Gastrocnemius medialis (tissue), 4 donors: ENCODE results near the gene MEX3A. TPM values are rescaled to one million over a fixed set of nuclear protein-coding genes. Genes with fewer than 3 reads are reported as not detected.
A peak's percentile ranks its signal among the peaks of the same experiment; 100 is the strongest.
"Not testable (repeated sequence)": the region's sequence is repeated elsewhere in the genome, so short reads cannot be mapped to it uniquely, and the experiment has no call there.

Experiments used
- ATAC-seq, 2 donors: fragments of 150-250 bp; one replicate each; pipeline ENCODE4 v1.9.1; 2016
- DNase-seq, 2 donors: peaks; one replicate each; pipeline ENCODE4 v3.0.0-alpha.2; 2019
- H3K27ac ChIP-seq, 4 donors: fragments of 200-600 bp; sonication (generic); 1 replicate in 1 of 4; 2 replicates in 3 of 4; pipeline ENCODE4 v1.5.1; 2016 to 2018; ENCODE audit warnings: mild to moderate bottlenecking in 2 of 4, moderate library complexity in 1 of 4
- H3K27me3 ChIP-seq, 3 donors: fragments of 200-600 bp; sonication (generic) in 2 of 3; 1 replicate in 1 of 3; 2 replicates in 2 of 3; pipeline versions ENCODE4 v1.5.1 to v1.6.0; 2016 to 2019; ENCODE audit warnings: mild to moderate bottlenecking in 1 of 3, moderate library complexity in 1 of 3
- H3K36me3 ChIP-seq, 2 donors: fragments of 200-600 bp; sonication (generic) in 1 of 2; one replicate each; pipeline ENCODE4 v1.5.1; 2017 to 2018
- H3K4me1 ChIP-seq, 2 donors: fragments of 200-600 bp; sonication (generic) in 1 of 2; one replicate each; pipeline ENCODE4 v1.5.1; 2016 to 2017; ENCODE audit warnings: mild to moderate bottlenecking in 2 of 2
- H3K4me3 ChIP-seq, 4 donors: fragments of 200-600 bp; sonication (generic) in 3 of 4; 1 replicate in 1 of 4; 2 replicates in 3 of 4; pipeline ENCODE4 v1.5.1; 2016 to 2019; ENCODE audit warnings: mild to moderate bottlenecking in 2 of 4
- H3K9me3 ChIP-seq, 3 donors: fragments of 200-600 bp; sonication (generic) in 2 of 3; 1 replicate in 1 of 3; 2 replicates in 2 of 3; pipeline ENCODE4 v1.5.1; 2016 to 2019
- CTCF ChIP-seq, 5 experiments: fragments of 450-650 bp in 3 of 5; fragments of 200-600 bp in 2 of 5; sonication (generic) in 2 of 5; IDR thresholded peaks in 4 of 5; conservative IDR thresholded peaks in 1 of 5; 1 replicate in 4 of 5; 2 replicates in 1 of 5; pipeline ENCODE4 v1.5.1; 2016 to 2019; ENCODE audit warnings: antibody characterized with exemption in 5 of 5, mild to moderate bottlenecking in 3 of 5, moderate library complexity in 3 of 5
- POLR2A ChIP-seq, 2 donors: fragments of 450-650 bp; IDR thresholded peaks; one replicate each; pipeline ENCODE4 v1.6.1; 2017; ENCODE audit warnings: antibody characterized with exemption in 2 of 2, mild to moderate bottlenecking in 2 of 2, moderate library complexity in 2 of 2
- in situ Hi-C, 4 donors: fragments of 200-750 bp; cut with MboI; loops; one replicate each; pipeline versions ENCODE4 v1.15.0 to v1.8.0; 2017; ENCODE audit warnings: low sequenced_read_pairs in 4 of 4
- intact Hi-C: fragments of 100-400 bp; cut with DNase I; formaldehyde crosslinking; loops from one replicate; pipeline ENCODE4 v1.15.1; 2023; ENCODE audit warnings: low total_unique reads
- total RNA-seq, 4 donors: library from RNA; depleted of rRNA; stranded (reverse); fragments of >200 nt; gene quantifications; one replicate each; pipeline versions ENCODE4 v1.1.0 to v1.2.3, GENCODE V29; 2016

Gene MEX3A
- total RNA-seq, 4 donors from 2014 or later, result not detected

GRCh38 chr1:156125544-156125943 lies 43.3 kb upstream of the MEX3A start:
- Histone ChIP-seq H3K4me3 (peak overlapping the region in 2 of 4 donors; percentile 14 to 43), H3K4me1 (peaks cover 97 to 98% of the 10 kb centered on the region in 2 donors), H3K27ac (peak overlapping the region; percentile 98 to 99 (median 98))
- H3K9me3 ChIP-seq, ATAC-seq, H3K36me3 ChIP-seq, DNase-seq, H3K27me3 ChIP-seq, in situ Hi-C loops: not testable (repeated sequence)
- intact Hi-C loops, result loop anchor here (10.0 kb wide), 3 partner anchors 539 to 1121 kb away; partner anchors contain the start of genes MRPL24 and ZBTB7B
- TF ChIP-seq POLR2A (IDR thresholded peaks at IDR 0.05), result peak in 1 of 2 donors; percentile 23

GRCh38 chr1:156124557-156125483 lies 42.6 kb upstream of the MEX3A start:
- intact Hi-C loops, result loop anchor here (5.0 to 10.0 kb wide), 4 partner anchors 382 to 1120 kb away; partner anchors contain the start of genes MRPL24 and ZBTB7B
- ATAC-seq (peak; percentile 10 to 12), DNase-seq (peak in 1 of 2 donors; percentile 78)
- TF ChIP-seq CTCF (IDR thresholded peaks at IDR 0.05 in 4 of 5, conservative IDR thresholded peaks at IDR 0.05 in 1 of 5), result no peak
- peak; percentile 48 to 53 for TF ChIP-seq POLR2A (IDR thresholded peaks at IDR 0.05)
- no peaks in the 10 kb centered on the region for H3K27me3 ChIP-seq
- peak overlapping the region; percentile 98 to 99 (median 98) for H3K27ac ChIP-seq
- in situ Hi-C loops, result loop anchor here in 1 of 4 donors (25.0 kb wide), 1 partner anchor 362 kb away; no protein-coding TSS in a partner anchor
- H3K4me3 ChIP-seq, result peak overlapping the region; percentile 28 to 59 (median 48)
- peaks cover 98 to 100% of the 10 kb centered on the region in 2 donors for H3K4me1 ChIP-seq
- no peaks in the 10 kb centered on the region for H3K36me3 ChIP-seq
- H3K9me3 ChIP-seq, result no peaks in the 10 kb centered on the region

- Histone ChIP-seq H3K36me3 (no peaks in the 10 kb centered on the region), H3K4me3 (peak overlapping the region; percentile 47 to 59 (median 48)), H3K4me1 (peaks cover 98 to 99% of the 10 kb centered on the region in 2 donors), H3K9me3 (no peaks in the 10 kb centered on the region), H3K27me3 (no peaks in the 10 kb centered on the region), H3K27ac (peak overlapping the region; percentile 98 to 99 (median 98))
- intact Hi-C loops (loop anchor here (2.0 to 10.0 kb wide), 5 partner anchors 17 to 1119 kb away; partner anchors contain the start of genes MRPL24 and ZBTB7B), in situ Hi-C loops (loop anchor here in 1 of 4 donors (25.0 kb wide), 1 partner anchor 364 kb away; no protein-coding TSS in a partner anchor)
- ATAC-seq (peak; percentile 64 to 73), DNase-seq (peak; percentile 91 to 98)
- TF ChIP-seq POLR2A (IDR thresholded peaks at IDR 0.05), result peak; percentile 86 to 88
- peak in 3 of 5 experiments; percentile 32 to 48 (median 47) for TF ChIP-seq CTCF (IDR thresholded peaks at IDR 0.05 in 4 of 5, conservative IDR thresholded peaks at IDR 0.05 in 1 of 5)
These were observed 41.3 kb upstream of the MEX3A start for GRCh38 chr1:156123356-156124196.

GRCh38 chr1:156122519-156123355 lies 40.5 kb upstream of the MEX3A start:
- Histone ChIP-seq H3K4me3 (peak overlapping the region; percentile 47 to 59 (median 48)), H3K36me3 (no peaks in the 10 kb centered on the region), H3K4me1 (peaks cover 98 to 99% of the 10 kb centered on the region in 2 donors), H3K27ac (peak overlapping the region; percentile 98 to 99 (median 98)), H3K9me3 (no peaks in the 10 kb centered on the region), H3K27me3 (no peaks in the 10 kb centered on the region)
- TF ChIP-seq POLR2A (IDR thresholded peaks at IDR 0.05), result peak; percentile 30 to 46
- TF ChIP-seq CTCF (IDR thresholded peaks at IDR 0.05 in 4 of 5, conservative IDR thresholded peaks at IDR 0.05 in 1 of 5), result no peak
- in situ Hi-C loops (loop anchor here in 1 of 4 donors (25.0 kb wide), 1 partner anchor 365 kb away; no protein-coding TSS in a partner anchor), intact Hi-C loops (loop anchor here (2.0 to 10.0 kb wide), 5 partner anchors 16 to 1118 kb away; partner anchors contain the start of genes MRPL24 and ZBTB7B)
- DNase-seq (peak; percentile 64 to 89), ATAC-seq (peak; percentile 26 to 37)
